ENCODE data around the gene SLC1A5. TPM values are rescaled to one million over a fixed set of nuclear protein-coding genes. Genes with fewer than 3 reads are reported as not detected.

Gene SLC1A5
- total RNA-seq (10 to 100 TPM in 1 of 4 donors, 1 to 10 TPM in 3; 5.4 to 12.6 (median 8.2) TPM), polyA plus RNA-seq (10 to 100 TPM in 1 of 3 donors, 1 to 10 TPM in 2; 3.2 to 10.3 (median 3.4) TPM)
- long read RNA-seq, donor 1, transcript SLC1A5-203 (8 exons, 2,882 nt), result major isoform, 10 of 10 reads
- long read RNA-seq, donor 1, partial matches to known transcripts, result 0 of 10 reads
- long read RNA-seq, donor 1, other reads (novel, unspliced or antisense), result 0 of 10 reads
- long read RNA-seq, donor 2, transcript SLC1A5-203 (8 exons, 2,882 nt), result major isoform, 9 of 11 reads
- long read RNA-seq, donor 2, partial matches to known transcripts, result 0 of 11 reads
- long read RNA-seq, donor 2, other reads (novel, unspliced or antisense), result 1 of 11 reads

- 0 to 1% (median 0%) methylated on average over 40 to 46 of the region's 46 CpGs for WGBS, 3 donors
- intact Hi-C loops (cut with DNase I), result loop anchor here in 1 of 2 donors (5.0 kb wide), 1 partner anchor 39 kb away; no protein-coding TSS in a partner anchor
- Histone ChIP-seq H3K4me3 (peak within 1 kb of the TSS; percentile 67), H3K4me1 (peaks cover 9% of the 10 kb centered on the region), H3K9me3 (no peaks in the 10 kb centered on the region), H3K36me3 (ENCODE audit: insufficient read depth in 1 of 2, low read depth in 1 of 2) (no peaks in the 10 kb centered on the region), H3K27ac (peak within 1 kb of the TSS; percentile 65), H3K27me3 (ENCODE audit: insufficient read depth in 3 of 3, low read length in 2 of 3) (peaks cover 0 to 21% (median 4%) of the 10 kb centered on the region in 3 donors)
- DNase-seq, result peak; percentile 96 to 97
- ATAC-seq, result peak; percentile 88 to 92 (median 91)
- no peak for TF ChIP-seq CTCF (IDR thresholded peaks at IDR 0.05)
These were observed at the start of gene SLC1A5 for GRCh38 chr19:46788262-46788967. TSS of gene SLC1A5 (minus strand) at chr19:46788594. CDS start at chr19:46787965, 629 bp downstream.

- H3K36me3 ChIP-seq (ENCODE audit: insufficient read depth in 1 of 2, low read depth in 1 of 2), result peaks cover 2 to 58% of the 10 kb centered on the region in 2 donors
- no peak overlapping the region for H3K27ac ChIP-seq
- no peak for TF ChIP-seq CTCF (IDR thresholded peaks at IDR 0.05)
- no peaks in the 10 kb centered on the region for H3K4me1 ChIP-seq
- DNase-seq (no peak), ATAC-seq (no peak)
- no peaks in the 10 kb centered on the region for H3K27me3 ChIP-seq (ENCODE audit: insufficient read depth in 3 of 3, low read length in 2 of 3)
- WGBS, 3 donors, result 71 to 79% (median 73%) methylated on average over 18 to 20 of the region's 20 CpGs
- intact Hi-C loops (cut with DNase I), result no loop called here
- H3K9me3 ChIP-seq, result no peaks in the 10 kb centered on the region
- H3K4me3 ChIP-seq, result no peak overlapping the region
These were observed 49.8 kb upstream of the SLC1A5 start for GRCh38 chr19:46838160-46838559.

GRCh38 chr19:46834984-46835383 is 46.6 kb upstream of the SLC1A5 start:
- Histone ChIP-seq H3K27me3 (ENCODE audit: insufficient read depth in 3 of 3, low read length in 2 of 3) (no peaks in the 10 kb centered on the region), H3K9me3 (no peaks in the 10 kb centered on the region), H3K36me3 (ENCODE audit: insufficient read depth in 1 of 2, low read depth in 1 of 2) (peaks cover 2 to 33% of the 10 kb centered on the region in 2 donors), H3K4me3 (no peak overlapping the region), H3K4me1 (no peaks in the 10 kb centered on the region), H3K27ac (no peak overlapping the region)
- intact Hi-C loops (cut with DNase I), result no loop called here
- DNase-seq (no peak), ATAC-seq (no peak)
- 94 to 96% (median 96%) methylated on average over 6 of the region's 6 CpGs for WGBS, 3 donors
- no peak for TF ChIP-seq CTCF (IDR thresholded peaks at IDR 0.05)

- Histone ChIP-seq H3K36me3 (ENCODE audit: insufficient read depth in 1 of 2, low read depth in 1 of 2) (peaks cover 2 to 25% of the 10 kb centered on the region in 2 donors), H3K27ac (no peak overlapping the region), H3K4me3 (no peak overlapping the region), H3K9me3 (no peaks in the 10 kb centered on the region), H3K27me3 (ENCODE audit: insufficient read depth in 3 of 3, low read length in 2 of 3) (no peaks in the 10 kb centered on the region), H3K4me1 (no peaks in the 10 kb centered on the region)
- 76 to 79% (median 76%) methylated on average over 5 of the region's 5 CpGs for WGBS, 3 donors
- no peak for TF ChIP-seq CTCF (IDR thresholded peaks at IDR 0.05)
- intact Hi-C loops (cut with DNase I), result no loop called here
- DNase-seq (no peak), ATAC-seq (no peak)
These were observed 45.7 kb upstream of the SLC1A5 start for GRCh38 chr19:46834121-46834520.
